GM12875 (cell line): Measurements from ENCODE around the gene RIOX2.

ENCODE experiments used
- H3K4me3 ChIP-seq: one replicate; pipeline ENCODE4 v1.5.1; 2011; ENCODE audit warnings: low read depth, low read length, control low read depth
- CTCF ChIP-seq: IDR thresholded peaks from 2 replicates; pipeline ENCODE4 v1.5.1; 2011; ENCODE audit warnings: low read depth, mild to moderate bottlenecking, control low read depth, inconsistent platforms, low read length, moderate library complexity, borderline replicate concordance; ENCODE audit not compliant: insufficient read depth

Gene RIOX2

DNA sequence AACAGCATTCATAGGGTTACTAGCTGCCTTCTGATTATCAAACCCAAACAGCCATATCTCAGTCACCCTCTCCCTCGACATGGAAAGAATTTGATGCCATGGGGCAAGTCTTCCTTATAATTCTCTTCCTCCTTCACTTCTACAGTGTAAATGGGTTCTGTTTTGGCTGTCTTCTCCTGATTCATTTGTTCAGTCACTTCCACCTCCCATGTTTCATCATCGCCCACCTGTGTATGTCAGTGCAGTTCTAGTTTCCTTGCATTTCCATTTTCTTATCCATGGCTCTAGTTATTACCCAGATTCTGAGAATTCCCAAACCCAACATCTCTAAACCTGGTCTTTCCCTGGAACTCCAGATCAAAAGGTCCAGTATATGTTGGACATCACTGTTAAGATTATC lies 41.0 kb downstream of the RIOX2 start:
- H3K4me3 ChIP-seq, result no peak overlapping the region
- TF ChIP-seq CTCF, result no peak

- no peak for TF ChIP-seq CTCF
- H3K4me3 ChIP-seq, result no peak overlapping the region
Measured at GRCh38 chr3:97930018-97930417, 42.2 kb downstream of the RIOX2 start.

DNA sequence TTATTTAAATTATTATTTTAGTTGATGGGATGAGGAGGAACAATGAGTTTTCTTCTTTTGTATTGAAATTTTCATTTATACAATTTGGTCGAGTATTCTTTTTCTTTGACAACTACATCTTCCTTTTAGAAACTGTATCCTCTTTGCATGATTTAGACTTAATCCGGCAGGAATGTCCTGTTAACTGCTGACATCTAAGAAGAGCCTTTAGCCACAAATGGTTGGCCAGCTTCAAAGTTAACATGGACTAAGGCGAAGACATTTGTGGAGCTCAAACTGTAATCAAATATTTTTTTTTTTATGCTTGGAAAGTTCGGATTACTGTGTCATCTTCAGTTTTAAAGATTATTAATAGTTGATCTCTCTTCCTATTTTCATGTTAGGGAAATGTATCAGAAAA lies 43.2 kb downstream of the RIOX2 start:
- no peak for TF ChIP-seq CTCF
- no peak overlapping the region for H3K4me3 ChIP-seq

DNA sequence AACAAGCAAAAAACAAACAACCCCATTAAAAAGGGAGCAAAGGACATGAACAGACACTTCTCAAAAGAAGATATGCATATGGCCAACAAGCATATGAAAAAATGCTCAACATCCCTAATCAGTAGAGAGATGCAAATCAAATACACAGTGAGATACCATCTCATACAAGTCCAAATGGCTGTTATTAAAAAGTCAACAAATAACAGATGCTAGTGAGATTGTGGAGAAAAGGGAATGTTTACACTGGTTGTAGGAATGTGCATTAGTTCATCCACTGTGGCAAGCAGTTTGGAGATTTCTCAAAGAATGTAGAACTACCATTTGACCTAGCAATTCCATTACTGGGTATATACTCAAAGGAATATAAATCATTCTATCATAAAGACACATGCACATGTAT lies 44.5 kb downstream of the RIOX2 start:
- no peak overlapping the region for H3K4me3 ChIP-seq
- TF ChIP-seq CTCF, result no peak

DNA sequence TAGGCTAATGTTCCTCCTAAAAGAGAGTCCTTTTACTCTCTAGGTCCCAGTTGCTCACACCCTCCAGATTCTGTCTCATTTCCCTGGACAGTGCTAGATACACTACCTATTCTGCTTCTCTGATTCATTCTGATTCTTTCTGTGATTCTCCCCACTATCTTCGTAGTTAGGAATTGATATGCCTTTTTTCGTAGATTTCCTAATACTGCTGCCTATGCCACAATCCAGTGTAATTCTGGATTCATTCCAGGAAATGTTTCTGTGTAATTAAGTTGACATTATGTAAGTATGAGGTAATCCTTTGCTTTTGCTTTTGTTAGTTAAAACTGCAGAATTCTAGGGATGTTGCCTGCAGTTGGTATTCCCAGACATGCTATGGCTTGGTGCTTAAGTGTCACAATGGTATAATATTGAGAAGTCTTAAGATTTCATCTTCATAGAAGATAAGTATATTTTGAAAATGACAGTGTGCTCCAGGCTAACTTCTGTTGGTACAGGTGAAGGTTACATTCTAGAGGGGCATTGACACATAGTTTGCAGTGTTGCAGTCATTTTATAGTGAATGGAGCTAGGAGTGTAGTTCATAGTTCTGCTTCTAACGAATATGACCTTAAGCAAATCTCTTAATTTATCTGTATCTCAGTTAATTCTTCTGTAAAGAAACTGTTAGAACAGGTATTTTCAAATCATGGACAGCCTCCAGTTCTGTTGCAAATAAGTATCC lies 54.3 kb downstream of the RIOX2 start:
- no peak overlapping the region for H3K4me3 ChIP-seq
- TF ChIP-seq CTCF, result no peak

DNA sequence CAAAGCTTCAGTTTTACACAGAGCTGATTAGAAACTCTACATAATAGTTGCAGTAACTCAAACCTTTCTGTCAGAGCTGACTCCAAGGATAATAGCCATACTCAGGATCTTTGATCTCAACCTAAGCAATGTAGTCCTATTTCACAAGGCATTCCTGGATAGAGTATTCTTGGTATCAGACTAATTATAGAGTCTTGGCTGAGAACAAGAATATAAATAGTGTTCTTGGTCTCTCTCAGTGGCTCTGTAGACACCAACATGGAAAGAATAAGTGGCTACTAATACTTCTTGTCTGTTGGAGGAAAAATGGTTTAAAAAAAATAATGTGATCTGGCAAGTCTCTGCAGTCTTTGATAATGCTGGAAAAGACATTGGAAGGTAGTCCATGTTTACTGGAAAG lies 55.7 kb downstream of the RIOX2 start:
- TF ChIP-seq CTCF, result no peak
- no peak overlapping the region for H3K4me3 ChIP-seq

DNA sequence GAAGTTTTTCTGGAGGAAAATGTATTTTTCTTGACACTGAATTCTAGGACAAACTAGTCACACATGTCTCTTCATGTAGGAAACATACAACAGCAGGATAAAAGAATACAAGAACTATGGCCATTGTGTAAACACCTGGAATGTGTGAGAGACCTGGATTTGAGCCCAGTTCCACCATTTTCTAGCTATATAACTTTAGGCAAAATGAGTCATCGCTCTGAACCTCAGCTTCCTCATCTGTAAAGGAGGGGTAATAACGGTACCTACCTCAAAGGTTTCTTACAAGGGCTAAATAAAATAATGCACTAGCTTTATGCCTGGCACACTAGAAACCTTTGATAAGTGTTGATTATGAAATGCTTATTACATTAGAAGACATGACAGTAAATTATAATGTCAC lies 57.8 kb downstream of the RIOX2 start:
- H3K4me3 ChIP-seq, result no peak overlapping the region
- TF ChIP-seq CTCF, result no peak
